Esophagus squamous epithelium (tissue), 5 donors: ENCODE data around the gene ITM2C. TPM values are rescaled to one million over a fixed set of nuclear protein-coding genes. Genes with fewer than 3 reads are reported as not detected.

Experiments used
- DNase-seq: peaks from one replicate; lab custom pipeline; 2025; lab: John Stamatoyannopoulos, UW
- H3K27ac ChIP-seq, 4 donors: fragments of 200-600 bp; sonication (generic); one replicate each; pipeline ENCODE4 v1.5.1; 2016 to 2019; ENCODE audit warnings: mild to moderate bottlenecking in 1 of 4
- H3K27me3 ChIP-seq, 4 donors: fragments of 200-600 bp; sonication (generic); 1 replicate in 3 of 4; 2 replicates in 1 of 4; pipeline versions ENCODE4 v1.5.1 to v1.6.0; 2017 to 2021; ENCODE audit warnings: antibody characterized with exemption in 1 of 4
- H3K36me3 ChIP-seq, 3 donors: fragments of 200-600 bp; sonication (generic); one replicate each; pipeline ENCODE4 v1.5.1; 2016 to 2019
- H3K4me1 ChIP-seq, 3 donors: fragments of 200-600 bp; sonication (generic); one replicate each; pipeline ENCODE4 v1.5.1; 2017 to 2019
- H3K4me3 ChIP-seq, 4 donors: fragments of 200-600 bp; sonication (generic); 1 replicate in 3 of 4; 2 replicates in 1 of 4; pipeline ENCODE4 v1.5.1; 2016 to 2019; ENCODE audit warnings: mild to moderate bottlenecking in 2 of 4, moderate library complexity in 1 of 4
- H3K9me3 ChIP-seq, 3 donors: fragments of 200-600 bp; sonication (generic); one replicate each; pipeline ENCODE4 v1.5.1; 2016 to 2019
- POLR2A ChIP-seq, 4 donors: fragments of 450-650 bp; IDR thresholded peaks; one replicate each; pipeline ENCODE4 v1.6.1; 2017; ENCODE audit warnings: antibody characterized with exemption in 4 of 4, mild to moderate bottlenecking in 4 of 4, moderate library complexity in 3 of 4
- WGBS, 2 donors: methylation state at CpG; one replicate each; pipeline ENCODE4 v1.1.5; 2018; 5-methylcytosine and 5-hydroxymethylcytosine counted together
- intact Hi-C: fragments of 100-400 bp; cut with DNase I; formaldehyde crosslinking; loops from one replicate; pipeline ENCODE4 v1.15.0; 2022
- total RNA-seq, 4 donors: library from RNA; depleted of rRNA; stranded (reverse); fragments of >200 nt; gene quantifications; one replicate each; pipeline ENCODE4 v1.1.0, GENCODE V29; 2016
- TF ChIP-seq, protein P1 (sequence below), 6 experiments: fragments of 450-650 bp in 4 of 6; fragments of 200-600 bp in 2 of 6; sonication (generic) in 2 of 6; IDR thresholded peaks; one replicate each; pipeline ENCODE4 v1.5.1; 2016 to 2019; ENCODE audit warnings: antibody characterized with exemption in 6 of 6, mild to moderate bottlenecking in 4 of 6, moderate library complexity in 4 of 6
- donor health status: DM: yes; HTN: yes; CAD: no.

ITM2C gene
- total RNA-seq, 4 donors from 2014 or later = 3.8 to 31.9 (median 10.3) TPM

DNA sequence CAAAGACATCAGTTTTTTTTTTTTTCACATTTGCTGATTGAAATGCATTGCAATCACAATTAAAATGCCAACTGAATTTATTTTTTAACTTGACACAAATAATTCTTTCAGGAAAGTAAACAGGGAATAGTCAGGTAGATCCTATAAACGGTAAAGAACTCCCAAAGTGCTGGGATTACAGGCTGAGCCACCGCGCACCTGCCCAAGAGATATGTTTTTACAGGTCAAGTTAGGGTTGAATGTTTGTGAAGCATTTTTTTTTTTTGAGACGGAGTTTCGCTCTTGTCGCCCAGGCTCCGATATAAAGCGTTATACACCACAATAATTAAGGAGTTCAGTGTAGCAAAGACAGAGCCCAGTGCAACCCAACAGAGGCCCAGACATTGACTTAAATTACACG lies 15.1 kb downstream of the ITM2C start:
- intact Hi-C loops = no loop called here
- TF ChIP-seq POLR2A (IDR thresholded peaks at IDR 0.05) = no peak
- TF ChIP-seq, protein P1, sequence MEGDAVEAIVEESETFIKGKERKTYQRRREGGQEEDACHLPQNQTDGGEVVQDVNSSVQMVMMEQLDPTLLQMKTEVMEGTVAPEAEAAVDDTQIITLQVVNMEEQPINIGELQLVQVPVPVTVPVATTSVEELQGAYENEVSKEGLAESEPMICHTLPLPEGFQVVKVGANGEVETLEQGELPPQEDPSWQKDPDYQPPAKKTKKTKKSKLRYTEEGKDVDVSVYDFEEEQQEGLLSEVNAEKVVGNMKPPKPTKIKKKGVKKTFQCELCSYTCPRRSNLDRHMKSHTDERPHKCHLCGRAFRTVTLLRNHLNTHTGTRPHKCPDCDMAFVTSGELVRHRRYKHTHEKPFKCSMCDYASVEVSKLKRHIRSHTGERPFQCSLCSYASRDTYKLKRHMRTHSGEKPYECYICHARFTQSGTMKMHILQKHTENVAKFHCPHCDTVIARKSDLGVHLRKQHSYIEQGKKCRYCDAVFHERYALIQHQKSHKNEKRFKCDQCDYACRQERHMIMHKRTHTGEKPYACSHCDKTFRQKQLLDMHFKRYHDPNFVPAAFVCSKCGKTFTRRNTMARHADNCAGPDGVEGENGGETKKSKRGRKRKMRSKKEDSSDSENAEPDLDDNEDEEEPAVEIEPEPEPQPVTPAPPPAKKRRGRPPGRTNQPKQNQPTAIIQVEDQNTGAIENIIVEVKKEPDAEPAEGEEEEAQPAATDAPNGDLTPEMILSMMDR (IDR thresholded peaks at IDR 0.05) = no peak
- WGBS, 2 donors = 80 to 86% methylated on average over 9 of the region's 9 CpGs
- H3K27me3 ChIP-seq = no peaks in the 10 kb centered on the region
- no peak for DNase-seq
- no peak overlapping the region for H3K4me3 ChIP-seq
- no peak overlapping the region for H3K27ac ChIP-seq
- no peaks in the 10 kb centered on the region for H3K9me3 ChIP-seq
- no peaks in the 10 kb centered on the region for H3K4me1 ChIP-seq
- H3K36me3 ChIP-seq = peaks cover 0 to 29% (median 0%) of the 10 kb centered on the region in 3 donors

DNA sequence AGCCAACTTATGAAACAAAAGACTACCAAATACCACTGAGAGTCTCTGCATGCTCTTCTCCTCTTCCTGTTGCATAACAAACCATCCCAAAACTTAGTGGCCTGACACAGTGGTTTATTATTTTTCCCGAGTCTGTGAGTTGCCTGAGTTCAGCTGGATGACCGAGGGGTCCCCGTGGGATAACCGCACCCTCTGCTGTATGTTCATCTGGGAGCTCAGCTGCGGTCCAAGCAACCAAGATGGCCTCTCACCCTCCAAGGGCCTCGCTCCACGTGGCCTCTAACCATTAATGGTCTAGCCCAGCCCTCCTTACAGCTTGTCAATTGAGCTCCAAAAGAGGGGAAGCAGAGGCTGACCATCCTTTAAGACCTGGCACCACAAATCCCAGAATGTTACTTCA lies 17.1 kb downstream of the ITM2C start:
- WGBS, 2 donors = 65 to 78% methylated on average over 5 to 7 of the region's 7 CpGs
- no peak overlapping the region for H3K4me3 ChIP-seq
- H3K36me3 ChIP-seq = peaks cover 0 to 14% (median 0%) of the 10 kb centered on the region in 3 donors
- no peaks in the 10 kb centered on the region for H3K27me3 ChIP-seq
- no peak for DNase-seq
- H3K4me1 ChIP-seq = no peaks in the 10 kb centered on the region
- H3K9me3 ChIP-seq = no peaks in the 10 kb centered on the region
- intact Hi-C loops = no loop called here
- no peak for TF ChIP-seq POLR2A (IDR thresholded peaks at IDR 0.05)
- TF ChIP-seq, protein P1 (IDR thresholded peaks at IDR 0.05) = no peak
- no peak overlapping the region for H3K27ac ChIP-seq

DNA sequence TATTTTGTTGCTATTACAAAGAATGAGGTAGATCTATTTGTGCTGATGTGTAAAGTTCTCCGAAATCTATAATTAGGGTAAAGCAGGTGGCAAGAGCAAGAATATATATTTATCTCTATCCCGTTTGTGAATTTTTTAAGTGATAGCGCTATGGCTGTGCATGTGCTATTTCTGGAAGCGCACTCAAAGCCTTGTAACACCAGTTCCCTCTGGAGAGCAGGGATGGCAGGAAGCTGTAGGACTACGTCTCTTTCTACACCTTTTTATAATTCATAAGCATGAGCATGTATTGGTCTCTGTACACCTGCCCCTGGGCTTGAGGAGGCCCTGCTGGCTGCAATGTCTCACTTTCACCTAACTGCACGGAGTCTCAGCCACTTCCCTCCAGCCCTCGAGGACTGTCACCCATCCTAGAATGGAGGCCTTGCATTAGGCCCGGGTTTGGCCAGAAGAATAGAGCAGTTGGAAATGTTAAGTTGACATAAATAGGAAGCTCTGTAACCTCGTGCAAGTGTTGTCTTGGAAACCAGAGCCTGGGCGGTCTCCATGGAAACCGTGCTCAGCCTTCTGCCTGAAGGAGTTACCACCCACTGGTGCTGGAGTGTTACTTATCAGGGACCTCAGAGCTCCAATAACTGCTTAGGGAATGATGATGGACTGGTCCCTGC lies 20.9 kb downstream of the ITM2C start:
- 54 to 56% methylated on average over 7 to 10 of the region's 11 CpGs for WGBS, 2 donors
- Histone ChIP-seq H3K36me3 (no peaks in the 10 kb centered on the region), H3K27me3 (no peaks in the 10 kb centered on the region), H3K4me1 (no peaks in the 10 kb centered on the region), H3K9me3 (no peaks in the 10 kb centered on the region), H3K27ac (no peak overlapping the region), H3K4me3 (no peak overlapping the region)
- no peak for TF ChIP-seq POLR2A (IDR thresholded peaks at IDR 0.05)
- TF ChIP-seq, protein P1 (IDR thresholded peaks at IDR 0.05) = no peak
- intact Hi-C loops = no loop called here
- no peak for DNase-seq

DNA sequence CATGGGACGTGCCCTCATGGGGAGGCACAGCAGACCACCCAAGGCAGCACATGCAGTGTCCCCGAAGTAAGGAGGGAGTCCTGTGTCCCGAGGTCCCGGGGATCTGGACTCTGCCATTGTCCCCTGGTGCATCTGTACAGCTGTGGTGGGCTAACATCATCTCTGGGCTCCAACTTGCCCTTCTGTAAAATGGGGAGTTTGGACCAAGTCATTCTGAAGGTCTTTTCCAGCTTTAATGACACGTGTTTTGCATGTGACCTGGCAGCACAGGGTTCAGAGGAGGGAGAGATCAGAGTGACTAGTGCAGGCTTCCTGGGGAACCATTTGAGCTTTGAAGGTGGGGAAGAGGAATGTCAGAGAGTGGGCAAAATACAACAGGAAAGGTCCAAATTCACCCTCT lies 21.5 kb downstream of the ITM2C start:
- H3K4me3 ChIP-seq = no peak overlapping the region
- H3K27me3 ChIP-seq = no peaks in the 10 kb centered on the region
- no peak overlapping the region for H3K27ac ChIP-seq
- intact Hi-C loops = no loop called here
- H3K36me3 ChIP-seq = no peaks in the 10 kb centered on the region
- no peak for TF ChIP-seq POLR2A (IDR thresholded peaks at IDR 0.05)
- TF ChIP-seq, protein P1 (IDR thresholded peaks at IDR 0.05) = no peak
- no peaks in the 10 kb centered on the region for H3K4me1 ChIP-seq
- no peak for DNase-seq
- no peaks in the 10 kb centered on the region for H3K9me3 ChIP-seq
- WGBS, 2 donors = 57% methylated on average over 1 of the region's 5 CpGs; no CpG with 5 or more reads in 1 of the 2 donors

DNA sequence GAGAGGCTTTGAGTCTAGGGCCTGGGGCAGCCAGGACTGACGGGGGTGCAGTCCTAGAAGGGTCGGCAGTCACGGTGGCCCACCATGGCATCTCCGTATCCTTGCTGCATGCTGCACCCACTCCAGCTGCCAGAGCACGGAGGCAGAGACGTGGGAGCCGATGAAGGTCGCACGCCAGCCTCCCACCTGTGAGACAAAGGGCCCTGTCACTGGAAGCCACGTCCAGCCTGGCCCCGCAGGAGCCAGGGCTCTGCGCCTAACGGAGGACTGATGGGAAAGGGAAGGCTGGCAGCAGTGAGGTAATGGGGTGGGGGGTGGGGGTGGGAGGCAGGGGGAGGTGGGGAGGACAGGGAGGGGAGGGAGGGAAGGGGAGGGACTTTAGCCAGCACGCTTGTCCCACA lies 21.9 kb downstream of the ITM2C start:
- 81 to 93% methylated on average over 4 to 5 of the region's 14 CpGs for WGBS, 2 donors
- TF ChIP-seq, protein P1 (IDR thresholded peaks at IDR 0.05) = no peak
- TF ChIP-seq POLR2A (IDR thresholded peaks at IDR 0.05) = no peak

More for the DNA sequence above, 21.9 kb downstream of the ITM2C start:
- Histone ChIP-seq H3K9me3 (no peaks in the 10 kb centered on the region), H3K36me3 (no peaks in the 10 kb centered on the region), H3K27me3 (no peaks in the 10 kb centered on the region), H3K4me1 (no peaks in the 10 kb centered on the region), H3K27ac (no peak overlapping the region), H3K4me3 (no peak overlapping the region)
- DNase-seq = no peak
- intact Hi-C loops = no loop called here
